ENCODE measurements around the gene ANTXRL. TPM values are rescaled to one million over a fixed set of nuclear protein-coding genes. Genes with fewer than 3 reads are reported as not detected.
"Not testable (repeated sequence)": the region's sequence is repeated elsewhere in the genome, so short reads cannot be mapped to it uniquely, and the experiment has no call there.

The ANTXRL gene
- total RNA-seq, 4 donors from 2014 or later, result not detected

DNA sequence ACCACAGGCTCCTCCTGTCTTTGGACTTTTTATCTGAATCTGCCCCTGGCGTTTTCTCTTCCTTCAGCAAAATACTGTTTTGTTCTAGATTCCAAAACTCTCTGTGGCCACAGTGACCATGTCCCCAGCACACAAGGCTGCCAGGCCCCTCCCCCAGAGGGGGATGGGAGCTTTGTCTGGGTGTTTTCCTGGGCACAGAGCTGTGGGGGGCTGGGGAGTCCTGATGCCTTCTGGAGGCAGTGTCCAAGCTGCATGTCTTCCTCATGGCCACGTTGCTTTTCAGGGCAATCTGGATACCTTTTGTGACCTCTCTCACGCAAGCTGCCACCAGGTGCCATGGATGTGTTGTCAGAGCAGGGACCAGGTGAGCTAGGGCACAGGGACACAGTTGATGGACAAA is 26.2 kb downstream of the ANTXRL start:
- WGBS, result 70% methylated on average over 2 of the region's 3 CpGs
- peaks cover 23% of the 10 kb centered on the region for H3K4me1 ChIP-seq
- H3K27ac ChIP-seq, result no peak overlapping the region
- no peak for DNase-seq (ENCODE audit: low spot score in 2 of 2)
- no peaks in the 10 kb centered on the region for H3K27me3 ChIP-seq
- H3K9me3 ChIP-seq, result no peaks in the 10 kb centered on the region
- TF ChIP-seq, protein P1, sequence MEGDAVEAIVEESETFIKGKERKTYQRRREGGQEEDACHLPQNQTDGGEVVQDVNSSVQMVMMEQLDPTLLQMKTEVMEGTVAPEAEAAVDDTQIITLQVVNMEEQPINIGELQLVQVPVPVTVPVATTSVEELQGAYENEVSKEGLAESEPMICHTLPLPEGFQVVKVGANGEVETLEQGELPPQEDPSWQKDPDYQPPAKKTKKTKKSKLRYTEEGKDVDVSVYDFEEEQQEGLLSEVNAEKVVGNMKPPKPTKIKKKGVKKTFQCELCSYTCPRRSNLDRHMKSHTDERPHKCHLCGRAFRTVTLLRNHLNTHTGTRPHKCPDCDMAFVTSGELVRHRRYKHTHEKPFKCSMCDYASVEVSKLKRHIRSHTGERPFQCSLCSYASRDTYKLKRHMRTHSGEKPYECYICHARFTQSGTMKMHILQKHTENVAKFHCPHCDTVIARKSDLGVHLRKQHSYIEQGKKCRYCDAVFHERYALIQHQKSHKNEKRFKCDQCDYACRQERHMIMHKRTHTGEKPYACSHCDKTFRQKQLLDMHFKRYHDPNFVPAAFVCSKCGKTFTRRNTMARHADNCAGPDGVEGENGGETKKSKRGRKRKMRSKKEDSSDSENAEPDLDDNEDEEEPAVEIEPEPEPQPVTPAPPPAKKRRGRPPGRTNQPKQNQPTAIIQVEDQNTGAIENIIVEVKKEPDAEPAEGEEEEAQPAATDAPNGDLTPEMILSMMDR (IDR thresholded peaks at IDR 0.05), result no peak
- no peak for TF ChIP-seq EP300 (IDR thresholded peaks at IDR 0.05)
- no peak for TF ChIP-seq POLR2A (IDR thresholded peaks at IDR 0.05)
- TF ChIP-seq POLR2AphosphoS5 (IDR thresholded peaks at IDR 0.05), result no peak
- no peaks in the 10 kb centered on the region for H3K36me3 ChIP-seq
- H3K4me3 ChIP-seq, result no peak overlapping the region

DNA sequence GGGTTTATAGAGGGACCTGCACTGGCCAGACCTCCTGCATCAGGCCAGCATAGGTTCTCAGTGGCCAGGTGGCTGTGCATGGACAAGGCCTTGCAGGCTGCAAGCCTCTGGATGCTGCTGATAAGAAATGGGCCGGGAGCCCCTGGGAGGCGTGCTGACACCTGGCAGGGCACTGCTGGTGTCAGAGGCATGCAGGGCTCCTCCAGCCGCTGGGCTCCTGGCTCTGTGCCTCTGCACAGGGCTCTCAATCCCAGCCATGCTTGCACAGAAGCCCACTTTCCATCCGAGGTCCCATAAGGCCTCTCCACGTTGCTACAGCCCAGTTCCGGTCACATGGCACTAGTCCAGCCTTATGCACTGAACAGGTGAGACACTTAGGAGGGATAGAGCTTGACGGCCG is 27.3 kb downstream of the ANTXRL start:
- Histone ChIP-seq H3K36me3 (no peaks in the 10 kb centered on the region), H3K4me1 (peaks cover 23% of the 10 kb centered on the region), H3K27ac (no peak overlapping the region), H3K27me3 (no peaks in the 10 kb centered on the region), H3K4me3 (no peak overlapping the region), H3K9me3 (no peaks in the 10 kb centered on the region)
- TF ChIP-seq, protein P1 (IDR thresholded peaks at IDR 0.05), result no peak
- TF ChIP-seq POLR2A (IDR thresholded peaks at IDR 0.05) (no peak), POLR2AphosphoS5 (IDR thresholded peaks at IDR 0.05) (no peak), EP300 (IDR thresholded peaks at IDR 0.05) (no peak)
- no peak for DNase-seq (ENCODE audit: low spot score in 2 of 2)
- 83% methylated on average over 5 of the region's 8 CpGs for WGBS

DNA sequence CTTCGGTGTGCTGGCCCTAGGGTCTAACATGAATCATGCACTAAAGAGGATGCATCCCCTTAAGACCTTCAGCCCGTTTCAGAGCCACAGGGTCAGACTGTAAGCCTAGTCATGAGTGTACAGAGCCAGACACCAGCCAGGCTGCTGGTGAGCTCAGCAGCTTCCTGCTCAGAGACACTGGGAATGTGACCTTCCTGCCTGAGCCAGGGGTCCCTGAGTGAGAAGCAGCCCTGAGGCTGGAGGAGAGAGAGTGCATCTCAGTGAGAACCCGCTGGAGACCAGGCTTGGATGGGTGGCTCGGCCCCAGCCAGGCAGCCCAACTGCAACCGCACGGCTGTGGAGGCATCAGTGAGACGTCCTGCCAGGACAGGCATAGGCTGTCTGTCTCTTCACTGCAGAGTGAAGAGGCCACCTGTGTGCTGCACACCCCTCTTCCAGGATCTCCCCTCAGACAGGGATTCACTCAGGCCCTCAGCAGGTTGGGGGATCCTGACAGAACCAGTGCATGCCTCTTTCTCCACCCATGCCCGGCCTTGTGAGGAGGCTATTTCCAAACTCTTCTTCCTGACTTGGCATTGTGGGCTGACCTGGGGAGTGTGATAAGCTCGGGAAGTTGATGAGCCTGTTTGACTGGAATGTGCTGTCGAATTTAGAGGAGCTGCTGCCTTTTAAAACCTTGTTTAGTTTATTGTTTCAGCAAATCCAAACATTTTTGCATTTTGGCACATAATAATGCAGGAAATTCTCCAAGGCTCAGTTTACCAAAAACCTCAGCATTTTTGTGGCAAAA is 28.5 kb downstream of the ANTXRL start:
- H3K4me1 ChIP-seq, result peaks cover 19% of the 10 kb centered on the region
- not testable (repeated sequence) for H3K9me3 ChIP-seq; H3K27ac ChIP-seq; DNase-seq (ENCODE audit: low spot score in 2 of 2); H3K4me3 ChIP-seq; H3K27me3 ChIP-seq; H3K36me3 ChIP-seq
- 37% methylated on average over 5 of the region's 10 CpGs for WGBS

DNA sequence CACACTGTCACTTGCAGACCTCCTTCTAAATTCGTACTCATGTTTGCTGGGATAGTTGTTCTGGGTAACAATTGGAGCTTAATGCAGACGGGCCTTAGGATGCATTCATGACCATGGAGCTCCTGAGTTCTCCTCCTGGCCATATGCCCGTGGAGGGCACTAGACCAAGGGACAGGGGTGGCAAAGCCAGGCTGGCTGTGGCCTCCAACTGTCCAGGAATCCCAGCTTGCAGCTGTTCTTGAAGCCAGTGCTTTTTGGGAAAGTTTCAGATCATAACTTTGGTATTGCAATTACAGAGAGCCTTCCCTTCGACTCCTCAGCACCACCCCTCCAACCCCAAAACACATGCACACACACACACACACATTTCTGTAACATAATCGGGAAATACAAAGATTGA is 30.6 kb downstream of the ANTXRL start:
- Histone ChIP-seq H3K27ac (no peak overlapping the region), H3K9me3 (no peaks in the 10 kb centered on the region), H3K4me1 (peaks cover 11% of the 10 kb centered on the region), H3K27me3 (no peaks in the 10 kb centered on the region), H3K36me3 (no peaks in the 10 kb centered on the region), H3K4me3 (no peak overlapping the region)
- WGBS, result 65% methylated on average over 5 of the region's 5 CpGs
- TF ChIP-seq, protein P1 (IDR thresholded peaks at IDR 0.05), result no peak
- TF ChIP-seq POLR2A (IDR thresholded peaks at IDR 0.05), result no peak
- TF ChIP-seq EP300 (IDR thresholded peaks at IDR 0.05), result no peak
- TF ChIP-seq POLR2AphosphoS5 (IDR thresholded peaks at IDR 0.05), result no peak
- DNase-seq (ENCODE audit: low spot score in 2 of 2), result no peak

DNA sequence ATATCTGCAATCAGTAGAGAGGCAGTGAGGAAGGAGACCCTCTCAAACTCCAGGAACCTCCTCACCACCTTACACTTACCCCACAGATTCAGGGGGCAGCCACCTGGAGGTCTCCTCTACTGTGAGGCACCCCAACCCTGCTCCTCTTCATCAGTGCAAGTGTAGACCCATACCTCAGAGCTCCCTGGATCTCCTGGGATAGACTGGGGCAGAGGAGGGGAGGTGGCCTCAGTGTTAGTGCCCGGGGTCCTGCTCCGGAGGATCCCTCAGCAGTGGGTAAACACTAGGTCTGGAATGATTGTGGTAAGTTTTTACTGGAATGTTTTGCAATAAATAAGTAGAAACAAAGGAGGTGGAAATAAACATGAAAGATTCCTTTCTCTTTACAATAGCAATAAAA is 31.1 kb downstream of the ANTXRL start:
- TF ChIP-seq EP300 (IDR thresholded peaks at IDR 0.05) (no peak), POLR2AphosphoS5 (IDR thresholded peaks at IDR 0.05) (no peak), POLR2A (IDR thresholded peaks at IDR 0.05) (no peak)
- TF ChIP-seq, protein P1 (IDR thresholded peaks at IDR 0.05), result no peak
- no peak for DNase-seq (ENCODE audit: low spot score in 2 of 2)
- 93% methylated on average over 2 of the region's 2 CpGs for WGBS

More for the DNA sequence above, 31.1 kb downstream of the ANTXRL start:
- Histone ChIP-seq H3K4me3 (no peak overlapping the region), H3K4me1 (peaks cover 11% of the 10 kb centered on the region), H3K36me3 (no peaks in the 10 kb centered on the region), H3K9me3 (no peaks in the 10 kb centered on the region), H3K27ac (no peak overlapping the region), H3K27me3 (no peaks in the 10 kb centered on the region)

All from suprapubic skin (tissue), 4 donors.